ENCODE data around the gene RNF150.

DNA sequence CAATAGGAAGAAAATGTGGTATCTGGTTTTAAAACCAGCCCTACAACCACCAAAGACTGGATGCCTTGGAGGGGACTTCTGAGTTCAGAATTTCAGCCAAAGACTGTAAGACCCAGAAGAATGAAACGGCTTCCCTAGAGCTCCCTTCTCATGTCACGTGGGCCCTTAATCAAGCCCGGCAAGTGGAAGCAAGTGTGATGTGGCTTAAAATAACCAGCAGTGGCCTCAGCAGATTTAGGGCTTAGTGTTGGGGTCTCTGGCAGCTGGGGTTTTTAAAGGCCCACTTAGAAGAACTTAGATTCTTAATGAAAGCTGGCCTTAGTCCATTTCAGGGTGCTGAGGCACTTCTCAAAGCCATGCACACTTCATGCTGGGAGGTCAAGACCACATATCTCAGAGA is 265.9 kb downstream of the RNF150 start:
- TF ChIP-seq POLR2A (IDR thresholded peaks at IDR 0.05): no peak
- TF ChIP-seq, protein P1, sequence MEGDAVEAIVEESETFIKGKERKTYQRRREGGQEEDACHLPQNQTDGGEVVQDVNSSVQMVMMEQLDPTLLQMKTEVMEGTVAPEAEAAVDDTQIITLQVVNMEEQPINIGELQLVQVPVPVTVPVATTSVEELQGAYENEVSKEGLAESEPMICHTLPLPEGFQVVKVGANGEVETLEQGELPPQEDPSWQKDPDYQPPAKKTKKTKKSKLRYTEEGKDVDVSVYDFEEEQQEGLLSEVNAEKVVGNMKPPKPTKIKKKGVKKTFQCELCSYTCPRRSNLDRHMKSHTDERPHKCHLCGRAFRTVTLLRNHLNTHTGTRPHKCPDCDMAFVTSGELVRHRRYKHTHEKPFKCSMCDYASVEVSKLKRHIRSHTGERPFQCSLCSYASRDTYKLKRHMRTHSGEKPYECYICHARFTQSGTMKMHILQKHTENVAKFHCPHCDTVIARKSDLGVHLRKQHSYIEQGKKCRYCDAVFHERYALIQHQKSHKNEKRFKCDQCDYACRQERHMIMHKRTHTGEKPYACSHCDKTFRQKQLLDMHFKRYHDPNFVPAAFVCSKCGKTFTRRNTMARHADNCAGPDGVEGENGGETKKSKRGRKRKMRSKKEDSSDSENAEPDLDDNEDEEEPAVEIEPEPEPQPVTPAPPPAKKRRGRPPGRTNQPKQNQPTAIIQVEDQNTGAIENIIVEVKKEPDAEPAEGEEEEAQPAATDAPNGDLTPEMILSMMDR (IDR thresholded peaks at IDR 0.05): no peak

All from thyroid gland (tissue), 4 donors.